HL-60 (cell line): ENCODE results near the gene HUNK.

Source experiments
- CTCF ChIP-seq: IDR thresholded peaks from one replicate; pipeline ENCODE4 v1.5.1; 2011; ENCODE audit warnings: low read length, control low read depth, inconsistent platforms; ENCODE audit not compliant: insufficient read depth
- GABPA ChIP-seq: IDR thresholded peaks from 2 replicates; pipeline ENCODE4 v1.6.1; 2012; ENCODE audit warnings: low read depth
- REST ChIP-seq: IDR thresholded peaks from 2 replicates; pipeline ENCODE4 v1.6.1; 2012; ENCODE audit warnings: low read depth; ENCODE audit not compliant: insufficient replicate concordance

DNA sequence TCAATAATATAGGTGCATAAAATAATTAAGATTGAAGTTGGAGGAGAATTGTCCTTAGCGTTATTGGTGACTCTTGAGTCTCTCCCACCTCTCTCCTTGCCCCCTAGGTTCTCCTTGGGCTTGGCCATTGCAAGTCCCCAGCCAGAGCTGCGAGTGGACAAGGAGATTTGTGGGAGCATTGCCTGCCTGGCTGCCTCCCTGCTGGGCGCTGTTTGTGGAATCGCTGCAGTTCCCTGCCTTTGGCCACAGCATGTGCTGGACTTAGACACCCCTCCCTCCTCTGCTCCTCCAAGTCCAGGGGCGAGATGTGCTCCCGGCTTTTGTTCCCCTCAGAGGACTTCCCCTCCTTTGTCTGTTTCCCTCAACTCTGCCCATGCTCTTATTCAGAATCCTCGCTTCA is 21.9 kb upstream of the HUNK start:
- TF ChIP-seq CTCF (no peak), GABPA (no peak), REST (no peak)
